ENCODE measurements around the gene RETREG3. TPM values are rescaled to one million over a fixed set of nuclear protein-coding genes. Genes with fewer than 3 reads are reported as not detected.
"Not testable (repeated sequence)": the region's sequence is repeated elsewhere in the genome, so short reads cannot be mapped to it uniquely, and the experiment has no call there.

The RETREG3 gene
- total and polyA plus RNA-seq, 11 donors: 12.2 to 39.0 (median 24.9) TPM

GRCh38 chr17:42623732-42624596 is 14.8 kb upstream of the RETREG3 start:
- no peak overlapping the region for H3K27ac ChIP-seq

DNA sequence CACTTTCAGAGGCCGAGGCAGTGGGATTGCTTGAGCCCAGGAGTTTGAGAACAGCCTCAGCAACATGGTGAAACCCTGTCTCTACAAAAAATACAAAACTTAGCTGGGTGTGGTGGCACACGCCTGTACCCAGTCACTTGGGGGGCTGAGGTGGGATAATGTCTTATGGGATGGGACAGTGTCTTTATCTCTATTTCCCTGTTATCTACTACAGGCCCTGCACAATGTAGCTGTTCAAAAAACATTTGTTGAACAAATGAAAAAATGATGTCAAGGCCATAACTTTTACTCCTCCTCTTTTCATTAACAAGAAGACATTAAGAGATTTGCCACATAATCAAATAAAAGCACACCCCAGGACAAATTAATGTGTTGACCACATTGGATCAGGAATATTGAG is 14.1 kb upstream of the RETREG3 start:
- no peak overlapping the region for H3K27ac ChIP-seq
- ATAC-seq: no peak
- no peak for TF ChIP-seq CTCF (IDR thresholded peaks at IDR 0.05)
- no peak for TF ChIP-seq POLR2A (IDR thresholded peaks at IDR 0.05)
- no peaks in the 10 kb centered on the region for H3K36me3 ChIP-seq
- no peaks in the 10 kb centered on the region for H3K27me3 ChIP-seq
- no peak for DNase-seq
- H3K4me1 ChIP-seq: peaks cover 0 to 11% (median 3%) of the 10 kb centered on the region in 12 donors
- 85 to 93% (median 90%) methylated on average over 2 of the region's 2 CpGs for WGBS, 4 donors
- no peak overlapping the region for H3K4me3 ChIP-seq
- intact Hi-C loops (cut with DNase I): loop anchor here in 1 of 10 donors (5.0 kb wide), 1 partner anchor 34 kb away; the partner anchor contains the start of gene TUBG2
- no peaks in the 10 kb centered on the region for H3K9me3 ChIP-seq

More at GRCh38 chr17:42623732-42624596, 14.8 kb upstream of the RETREG3 start:
- Histone ChIP-seq H3K4me1 (peaks cover 0 to 4% (median under 1%) of the 10 kb centered on the region in 12 donors), H3K4me3 (no peak overlapping the region), H3K36me3 (no peaks in the 10 kb centered on the region), H3K9me3 (no peaks in the 10 kb centered on the region), H3K27me3 (no peaks in the 10 kb centered on the region)
- ATAC-seq: peak in 3 of 4 donors; percentile 32 to 84 (median 71)
- WGBS, 4 donors: 81 to 90% (median 82%) methylated on average over 7 of the region's 7 CpGs
- TF ChIP-seq POLR2A (IDR thresholded peaks at IDR 0.05) (no peak), CTCF (IDR thresholded peaks at IDR 0.05) (no peak)
- no peak for DNase-seq
- intact Hi-C loops (cut with DNase I): loop anchor here in 1 of 10 donors (5.0 kb wide), 1 partner anchor 33 kb away; the partner anchor contains the start of gene TUBG2

DNA sequence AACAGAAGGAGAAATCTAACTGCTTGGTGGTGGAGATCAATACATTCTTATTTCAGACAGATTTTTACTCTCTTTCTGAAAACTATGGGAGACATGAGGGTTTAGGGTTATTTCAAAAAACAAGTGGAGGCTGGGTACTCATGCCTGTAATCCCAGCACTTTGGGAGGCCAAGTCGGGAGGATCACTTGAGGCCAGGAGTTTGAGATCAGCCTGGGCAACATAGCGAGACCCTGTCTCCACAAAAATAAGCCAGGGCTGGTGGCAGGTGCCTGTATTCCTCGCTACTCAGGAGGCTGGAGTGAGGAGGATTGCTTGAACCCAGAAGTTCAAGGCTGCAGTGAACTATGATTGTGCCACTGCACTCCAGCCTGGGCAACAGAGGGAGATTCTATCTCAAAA is 12.8 kb upstream of the RETREG3 start:
- not testable (repeated sequence) for DNase-seq, H3K27ac ChIP-seq, H3K27me3 ChIP-seq, H3K9me3 ChIP-seq, H3K36me3 ChIP-seq, ATAC-seq, H3K4me3 ChIP-seq
- intact Hi-C loops (cut with DNase I): loop anchor here in 1 of 10 donors (5.0 kb wide), 1 partner anchor 35 kb away; the partner anchor contains the start of gene TUBG2
- peaks cover 0 to 22% (median 10%) of the 10 kb centered on the region in 12 donors for H3K4me1 ChIP-seq
- 89 to 92% (median 90%) methylated on average over 3 of the region's 3 CpGs for WGBS, 4 donors

- DNase-seq (peak; percentile 64 to 82 (median 69)), ATAC-seq (peak; percentile 94 to 97 (median 96))
- Histone ChIP-seq H3K27ac (peak overlapping the region in 11 of 12 donors; percentile 5 to 83 (median 69)), H3K9me3 (no peaks in the 10 kb centered on the region), H3K4me1 (peaks cover 0 to 22% (median 10%) of the 10 kb centered on the region in 12 donors), H3K36me3 (peaks cover 0 to 26% (median 23%) of the 10 kb centered on the region in 9 donors), H3K4me3 (peak overlapping the region in 5 of 12 donors; percentile 3 to 23 (median 3)), H3K27me3 (no peaks in the 10 kb centered on the region)
- TF ChIP-seq CTCF (IDR thresholded peaks at IDR 0.05) (peak in 8 of 12 donors; percentile 23 to 59 (median 35)), POLR2A (IDR thresholded peaks at IDR 0.05) (no peak)
- intact Hi-C loops (cut with DNase I): loop anchor here in 6 of 10 donors (2.0 to 10.0 kb wide), 5 partner anchors 34 to 60 kb away; partner anchors contain the start of genes TUBG2 (in 2 of the 6) and PLEKHH3 (in 1 of the 6)
- WGBS, 4 donors: 15 to 30% (median 25%) methylated on average over 9 of the region's 9 CpGs
These were observed 9.4 kb upstream of the RETREG3 start for GRCh38 chr17:42618442-42619150.
